ENCODE results near the gene COBL. TPM values are rescaled to one million over a fixed set of nuclear protein-coding genes. Genes with fewer than 3 reads are reported as not detected.

COBL gene
- total RNA-seq, 2 donors from 2014 or later: 1.4 to 1.6 TPM

DNA sequence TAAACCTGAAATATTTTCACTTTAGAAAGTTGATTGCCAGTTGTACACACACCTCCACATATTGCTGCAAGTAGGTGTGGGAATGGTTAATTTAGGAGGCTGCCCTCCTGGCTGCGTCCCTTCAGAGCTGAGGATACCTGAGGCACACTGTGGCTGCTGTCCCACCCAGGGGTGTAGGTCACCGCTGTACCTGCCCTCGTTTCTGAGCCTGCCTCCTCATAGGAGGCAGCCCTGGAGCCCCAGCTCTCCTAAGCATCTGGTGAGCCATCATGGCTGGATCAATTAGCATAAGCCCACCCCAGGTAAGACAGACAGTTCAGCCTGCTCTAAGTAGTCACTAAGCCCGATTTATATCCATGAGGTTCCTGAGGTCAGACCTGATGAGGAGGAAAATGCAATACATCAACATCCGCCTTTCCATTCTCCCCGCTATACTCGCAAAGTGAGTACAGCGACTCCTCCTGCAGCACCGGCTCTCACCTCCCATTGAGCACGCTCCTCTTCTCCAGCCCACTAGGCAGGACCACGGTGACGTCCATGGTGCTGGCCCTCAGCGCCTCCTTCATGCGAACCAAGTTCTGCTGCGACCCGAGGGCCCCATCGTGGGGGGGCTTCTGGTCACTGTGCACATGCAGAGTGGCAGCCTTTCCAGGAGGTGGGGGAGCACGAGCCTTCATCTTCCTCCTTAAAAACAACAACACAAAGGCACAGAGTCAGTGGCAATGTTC, 97.2 kb downstream of the COBL start:
- Histone ChIP-seq H3K4me3 (no peak overlapping the region), H3K9me3 (no peaks in the 10 kb centered on the region), H3K27me3 (replicated peaks; ENCODE audit: insufficient read depth) (no peaks in the 10 kb centered on the region), H3K4me1 (ENCODE audit: control insufficient read depth in 1 of 2, low read depth in 2 of 2) (no peaks in the 10 kb centered on the region), H3K27ac (no peak overlapping the region), H3K36me3 (no peaks in the 10 kb centered on the region)
- DNase-seq (ENCODE audit: low spot score) (no peak), ATAC-seq (ENCODE audit: insufficient number of reproducible peaks, low FRiP score, low read depth) (no peak)
- TF ChIP-seq CTCF (IDR thresholded peaks at IDR 0.05): no peak

- ATAC-seq (ENCODE audit: insufficient number of reproducible peaks, low FRiP score, low read depth): no peak
Observed at GRCh38 chr7:51217804-51218203, 98.8 kb downstream of the COBL start.

DNA sequence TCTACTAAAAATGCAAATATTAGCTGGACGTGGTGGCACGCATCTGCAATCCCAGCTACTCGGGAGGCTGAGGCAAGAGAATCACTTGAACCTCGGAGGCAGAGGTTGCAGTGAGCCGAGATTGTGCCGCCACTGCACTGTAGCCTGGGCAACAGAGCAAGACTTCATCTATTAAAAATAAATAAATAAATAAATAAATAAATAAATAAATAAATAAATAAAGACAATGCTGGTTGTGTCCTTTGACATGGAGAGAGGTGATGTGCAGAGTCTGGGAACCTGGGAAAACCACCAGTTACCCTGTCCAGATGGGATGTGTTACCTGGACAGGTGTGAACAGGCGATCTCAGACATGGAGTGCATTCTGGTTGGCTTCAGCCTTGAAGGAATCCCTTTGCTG, 102.5 kb downstream of the COBL start:
- no peak for TF ChIP-seq CTCF (IDR thresholded peaks at IDR 0.05)
- H3K4me1 ChIP-seq (ENCODE audit: control insufficient read depth in 1 of 2, low read depth in 2 of 2): no peaks in the 10 kb centered on the region
- H3K27me3 ChIP-seq (replicated peaks; ENCODE audit: insufficient read depth): no peaks in the 10 kb centered on the region
- ATAC-seq (ENCODE audit: insufficient number of reproducible peaks, low FRiP score, low read depth) (no peak), DNase-seq (ENCODE audit: low spot score) (no peak)
- H3K9me3 ChIP-seq: no peaks in the 10 kb centered on the region
- no peak overlapping the region for H3K4me3 ChIP-seq
- H3K36me3 ChIP-seq: no peaks in the 10 kb centered on the region
- no peak overlapping the region for H3K27ac ChIP-seq

More at GRCh38 chr7:51217804-51218203, 98.8 kb downstream of the COBL start:
- Histone ChIP-seq H3K27me3 (replicated peaks; ENCODE audit: insufficient read depth) (no peaks in the 10 kb centered on the region), H3K27ac (no peak overlapping the region), H3K4me1 (ENCODE audit: control insufficient read depth in 1 of 2, low read depth in 2 of 2) (no peaks in the 10 kb centered on the region), H3K4me3 (no peak overlapping the region), H3K9me3 (no peaks in the 10 kb centered on the region), H3K36me3 (no peaks in the 10 kb centered on the region)
- DNase-seq (ENCODE audit: low spot score): no peak
- TF ChIP-seq CTCF (IDR thresholded peaks at IDR 0.05): no peak

- no peak for DNase-seq (ENCODE audit: low spot score)
Observed at GRCh38 chr7:51213618-51214017, 103.0 kb downstream of the COBL start.

DNA sequence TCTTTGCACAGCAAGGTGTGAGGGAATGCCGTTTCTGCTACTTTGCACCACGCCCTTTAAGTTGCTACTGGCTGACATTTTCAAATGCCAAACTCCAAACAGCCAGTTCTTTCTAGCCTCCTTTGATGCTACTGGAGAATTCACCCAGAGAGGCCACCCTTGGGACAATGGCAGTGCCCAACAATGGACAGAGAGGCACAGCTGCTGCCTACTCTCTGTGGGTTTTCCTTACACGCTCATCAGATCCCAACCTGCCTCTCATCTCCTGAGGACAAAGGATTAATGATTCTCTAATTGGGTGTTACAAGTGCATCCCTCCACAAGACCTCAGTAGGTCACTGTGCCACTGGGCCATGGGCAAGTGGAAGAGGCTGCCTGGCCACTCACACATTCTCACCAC, 105.8 kb downstream of the COBL start:
- no peak for TF ChIP-seq CTCF (IDR thresholded peaks at IDR 0.05)

More at GRCh38 chr7:51213618-51214017, 103.0 kb downstream of the COBL start:
- no peak overlapping the region for H3K27ac ChIP-seq
- H3K4me3 ChIP-seq: no peak overlapping the region
- no peaks in the 10 kb centered on the region for H3K36me3 ChIP-seq
- H3K4me1 ChIP-seq (ENCODE audit: control insufficient read depth in 1 of 2, low read depth in 2 of 2): no peaks in the 10 kb centered on the region
- no peak for TF ChIP-seq CTCF (IDR thresholded peaks at IDR 0.05)
- no peak for ATAC-seq (ENCODE audit: insufficient number of reproducible peaks, low FRiP score, low read depth)
- H3K27me3 ChIP-seq (replicated peaks; ENCODE audit: insufficient read depth): no peaks in the 10 kb centered on the region
- H3K9me3 ChIP-seq: no peaks in the 10 kb centered on the region

More for the DNA sequence above, 105.8 kb downstream of the COBL start:
- Histone ChIP-seq H3K27me3 (replicated peaks; ENCODE audit: insufficient read depth) (no peaks in the 10 kb centered on the region), H3K4me1 (ENCODE audit: control insufficient read depth in 1 of 2, low read depth in 2 of 2) (no peaks in the 10 kb centered on the region), H3K27ac (no peak overlapping the region), H3K4me3 (no peak overlapping the region), H3K9me3 (no peaks in the 10 kb centered on the region), H3K36me3 (no peaks in the 10 kb centered on the region)
- ATAC-seq (ENCODE audit: insufficient number of reproducible peaks, low FRiP score, low read depth) (no peak), DNase-seq (ENCODE audit: low spot score) (no peak)

Data from thoracic aorta (tissue), 2 donors.